CD4-positive, alpha-beta T cell treated with Interleukin-6 for 4 hours (primary cell): Measurements from ENCODE around the gene DNAJC3.
"Not testable (repeated sequence)": the region's sequence is repeated elsewhere in the genome, so short reads cannot be mapped to it uniquely, and the experiment has no call there.

Source experiments
- DNase-seq: peaks from one replicate; pipeline ENCODE4 v3.0.0-alpha.2; 2020; ENCODE audit warnings: mixed read lengths

DNAJC3 gene

GRCh38 chr13:95716231-95716630 is 39.3 kb downstream of the DNAJC3 start:
- DNase-seq, result no peak

GRCh38 chr13:95722241-95722640 is 45.3 kb downstream of the DNAJC3 start:
- DNase-seq, result no peak

- no peak for DNase-seq
Measured at GRCh38 chr13:95723438-95723837, 46.5 kb downstream of the DNAJC3 start.

- no peak for DNase-seq
Measured at GRCh38 chr13:95724252-95724651, 47.3 kb downstream of the DNAJC3 start.

- no peak for DNase-seq
Measured at GRCh38 chr13:95726876-95727275, 49.9 kb downstream of the DNAJC3 start.

GRCh38 chr13:95728957-95729356 is 52.0 kb downstream of the DNAJC3 start:
- no peak for DNase-seq

GRCh38 chr13:95734124-95734523 is 57.2 kb downstream of the DNAJC3 start:
- no peak for DNase-seq

- not testable (repeated sequence) for DNase-seq
Measured at GRCh38 chr13:95740071-95740978, 63.4 kb downstream of the DNAJC3 start.

- no peak for DNase-seq
Measured at GRCh38 chr13:95740979-95741320, 64.0 kb downstream of the DNAJC3 start.

GRCh38 chr13:95741584-95742563 is 64.9 kb downstream of the DNAJC3 start:
- no peak for DNase-seq

- DNase-seq, result no peak
Measured at GRCh38 chr13:95743192-95743591, 66.3 kb downstream of the DNAJC3 start.

- no peak for DNase-seq
Measured at GRCh38 chr13:95745289-95745688, 68.3 kb downstream of the DNAJC3 start.

GRCh38 chr13:95745752-95746151 is 68.8 kb downstream of the DNAJC3 start:
- DNase-seq, result no peak

- DNase-seq, result no peak
Measured at GRCh38 chr13:95749545-95749944, 72.6 kb downstream of the DNAJC3 start.

- no peak for DNase-seq
Measured at GRCh38 chr13:95752677-95753076, 75.7 kb downstream of the DNAJC3 start.

- DNase-seq, result no peak
Measured at GRCh38 chr13:95754069-95754468, 77.1 kb downstream of the DNAJC3 start.

- no peak for DNase-seq
Measured at GRCh38 chr13:95756072-95756471, 79.1 kb downstream of the DNAJC3 start.

GRCh38 chr13:95762626-95763025 is 85.7 kb downstream of the DNAJC3 start:
- not testable (repeated sequence) for DNase-seq

GRCh38 chr13:95763601-95764000 is 86.7 kb downstream of the DNAJC3 start:
- DNase-seq, result no peak

- no peak for DNase-seq
Measured at GRCh38 chr13:95771905-95772304, 95.0 kb downstream of the DNAJC3 start.

- DNase-seq, result no peak
Measured at GRCh38 chr13:95779522-95779921, 102.6 kb downstream of the DNAJC3 start.

- no peak for DNase-seq
Measured at GRCh38 chr13:95781016-95781415, 104.1 kb downstream of the DNAJC3 start.

GRCh38 chr13:95781940-95782339 is 105.0 kb downstream of the DNAJC3 start:
- DNase-seq, result not testable (repeated sequence)

- DNase-seq, result no peak
Measured at GRCh38 chr13:95783747-95784146, 106.8 kb downstream of the DNAJC3 start.
